Esophagus muscularis mucosa (tissue), 3 donors: ENCODE data around the gene AQP7.

Experiments used
- POLR2A ChIP-seq: fragments of 450-650 bp; IDR thresholded peaks from one replicate; pipeline ENCODE4 v1.6.1; 2017; ENCODE audit warnings: antibody characterized with exemption, moderate library complexity, mild to moderate bottlenecking, low read depth
- TF ChIP-seq, protein P1 (sequence below), 3 experiments: fragments of 200-600 bp in 2 of 3; fragments of 450-650 bp in 1 of 3; sonication (generic) in 2 of 3; IDR thresholded peaks; one replicate each; pipeline ENCODE4 v1.5.1; 2017 to 2019; ENCODE audit warnings: antibody characterized with exemption in 3 of 3, mild to moderate bottlenecking in 2 of 3, moderate library complexity in 1 of 3

DNA sequence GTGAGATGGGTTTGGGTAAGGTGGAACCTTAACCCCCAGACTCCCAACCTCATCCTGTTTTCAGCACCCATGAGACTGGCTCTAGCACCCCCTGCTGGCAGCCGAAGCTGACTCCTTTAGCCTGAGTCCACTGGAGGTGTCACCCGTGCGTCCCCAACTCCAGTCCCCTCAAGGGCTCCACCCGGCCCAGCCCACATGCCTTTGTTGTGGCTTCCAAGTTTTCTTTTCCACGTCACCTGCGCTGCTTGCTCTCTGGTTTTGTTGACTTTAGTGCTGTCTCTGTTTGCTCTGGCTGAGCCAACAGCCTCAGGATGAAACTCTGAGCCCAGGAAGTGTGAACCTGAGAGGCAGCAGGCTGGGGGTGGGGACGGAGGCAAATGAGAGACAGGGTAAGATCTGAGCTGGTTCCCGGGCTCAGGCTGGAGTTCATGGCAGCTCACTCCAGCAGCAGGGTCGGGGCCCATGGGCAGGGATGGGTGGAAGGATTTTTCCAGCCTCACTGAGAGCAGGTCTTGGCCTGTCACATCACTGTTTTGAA is 13.2 kb upstream of the AQP7 start:
- TF ChIP-seq, protein P1, sequence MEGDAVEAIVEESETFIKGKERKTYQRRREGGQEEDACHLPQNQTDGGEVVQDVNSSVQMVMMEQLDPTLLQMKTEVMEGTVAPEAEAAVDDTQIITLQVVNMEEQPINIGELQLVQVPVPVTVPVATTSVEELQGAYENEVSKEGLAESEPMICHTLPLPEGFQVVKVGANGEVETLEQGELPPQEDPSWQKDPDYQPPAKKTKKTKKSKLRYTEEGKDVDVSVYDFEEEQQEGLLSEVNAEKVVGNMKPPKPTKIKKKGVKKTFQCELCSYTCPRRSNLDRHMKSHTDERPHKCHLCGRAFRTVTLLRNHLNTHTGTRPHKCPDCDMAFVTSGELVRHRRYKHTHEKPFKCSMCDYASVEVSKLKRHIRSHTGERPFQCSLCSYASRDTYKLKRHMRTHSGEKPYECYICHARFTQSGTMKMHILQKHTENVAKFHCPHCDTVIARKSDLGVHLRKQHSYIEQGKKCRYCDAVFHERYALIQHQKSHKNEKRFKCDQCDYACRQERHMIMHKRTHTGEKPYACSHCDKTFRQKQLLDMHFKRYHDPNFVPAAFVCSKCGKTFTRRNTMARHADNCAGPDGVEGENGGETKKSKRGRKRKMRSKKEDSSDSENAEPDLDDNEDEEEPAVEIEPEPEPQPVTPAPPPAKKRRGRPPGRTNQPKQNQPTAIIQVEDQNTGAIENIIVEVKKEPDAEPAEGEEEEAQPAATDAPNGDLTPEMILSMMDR (IDR thresholded peaks at IDR 0.05): peak; percentile 76 to 84 (median 77)
- no peak for TF ChIP-seq POLR2A
